ENCODE measurements around the gene NDUFS4. TPM values are rescaled to one million over a fixed set of nuclear protein-coding genes. Genes with fewer than 3 reads are reported as not detected.
"Not testable (repeated sequence)": the region's sequence is repeated elsewhere in the genome, so short reads cannot be mapped to it uniquely, and the experiment has no call there.

Gene NDUFS4
- total RNA-seq, 3 donors from 2014 or later (not counting 1 experiment from before 2014, with no cell fraction given): 22.4 to 33.1 (median 25.7) TPM

DNA sequence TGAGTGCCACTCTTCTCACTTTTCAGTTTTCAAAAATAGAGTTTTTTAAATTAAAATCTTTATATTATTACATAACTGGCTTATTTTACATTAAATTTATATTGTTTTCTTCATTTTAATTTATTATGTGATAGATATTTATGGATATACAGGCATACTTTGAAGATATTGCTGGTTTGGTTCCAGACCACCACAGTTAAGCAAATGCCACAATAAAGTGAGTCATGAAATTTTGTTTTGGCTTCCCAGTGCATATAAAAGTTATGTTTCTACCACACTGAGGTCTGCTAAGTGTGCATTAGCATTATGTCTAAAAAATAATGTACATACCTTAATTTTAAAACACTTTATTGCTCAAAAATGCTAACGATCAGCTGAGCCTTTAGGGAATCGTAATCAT is 47.4 kb downstream of the NDUFS4 start:
- Mint-ChIP-seq H3K27ac (no peak overlapping the region), H3K4me1 (peaks cover 4 to 16% of the 10 kb centered on the region in 2 donors), H3K4me3 (no peak overlapping the region), H3K36me3 (peaks cover 8% of the 10 kb centered on the region), H3K9me3 (no peaks in the 10 kb centered on the region), H3K27me3 (ENCODE audit: low read depth in 2 of 2) (no peaks in the 10 kb centered on the region)
- Histone ChIP-seq H3K27me3 (ENCODE audit: control insufficient read depth, insufficient read depth, low read length) (no peaks in the 10 kb centered on the region), H3K9me3 (ENCODE audit: control insufficient read depth, insufficient read depth, low read length) (no peaks in the 10 kb centered on the region), H3K36me3 (ENCODE audit: control insufficient read depth, insufficient read depth, low read length) (peaks cover 13% of the 10 kb centered on the region), H3K4me3 (ENCODE audit: low read length) (no peak overlapping the region), H3K27ac (ENCODE audit: low read length) (no peak overlapping the region), H3K4me1 (ENCODE audit: control insufficient read depth, insufficient read depth, low read length) (no peaks in the 10 kb centered on the region)
- intact Hi-C loops (cut with micrococcal nuclease): no loop called here
- DNase-seq (no peak), ATAC-seq (no peak)
- WGBS (ENCODE audit: insufficient coverage): no CpG with 5 or more reads among the region's 2 CpGs
- TF ChIP-seq CTCF (IDR thresholded peaks at IDR 0.05): no peak

DNA sequence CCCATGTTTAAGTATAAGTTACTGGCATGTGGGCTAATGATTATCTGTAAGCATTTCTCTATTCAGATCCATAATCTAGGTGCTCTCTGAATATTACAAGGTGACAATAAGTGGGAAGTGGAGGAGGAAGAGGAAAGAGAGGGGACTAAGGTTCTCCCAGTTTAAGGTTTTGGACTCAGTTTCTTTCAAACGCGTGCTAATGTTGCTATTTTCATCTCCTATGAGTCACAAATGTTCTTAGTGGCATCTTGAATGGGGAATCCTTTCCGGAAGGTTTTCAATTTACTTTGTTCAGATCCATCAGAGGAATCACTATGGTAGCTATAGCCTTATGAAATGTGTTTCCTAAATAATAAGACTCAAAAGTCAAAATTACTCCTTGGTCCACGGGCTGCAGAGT is 48.5 kb downstream of the NDUFS4 start:
- WGBS (ENCODE audit: insufficient coverage): 100% methylated on average over 4 of the region's 4 CpGs

GRCh38 chr5:53613061-53613460 is 52.6 kb downstream of the NDUFS4 start:
- ATAC-seq (no peak), DNase-seq (no peak)
- H3K27ac ChIP-seq (ENCODE audit: low read length): no peak overlapping the region
- 98% methylated on average over 2 of the region's 3 CpGs for WGBS (ENCODE audit: insufficient coverage)
- Mint-ChIP-seq H3K36me3 (peaks cover 8% of the 10 kb centered on the region), H3K9me3 (no peaks in the 10 kb centered on the region), H3K4me1 (peaks cover 10 to 16% of the 10 kb centered on the region in 2 donors), H3K27ac (no peak overlapping the region), H3K4me3 (no peak overlapping the region), H3K27me3 (ENCODE audit: low read depth in 2 of 2) (no peaks in the 10 kb centered on the region)
- H3K27me3 ChIP-seq (ENCODE audit: control insufficient read depth, insufficient read depth, low read length): no peaks in the 10 kb centered on the region
- H3K9me3 ChIP-seq (ENCODE audit: control insufficient read depth, insufficient read depth, low read length): no peaks in the 10 kb centered on the region
- H3K36me3 ChIP-seq (ENCODE audit: control insufficient read depth, insufficient read depth, low read length): no peaks in the 10 kb centered on the region
- no peak overlapping the region for H3K4me3 ChIP-seq (ENCODE audit: low read length)
- no peak for TF ChIP-seq CTCF (IDR thresholded peaks at IDR 0.05)
- no peaks in the 10 kb centered on the region for H3K4me1 ChIP-seq (ENCODE audit: control insufficient read depth, insufficient read depth, low read length)
- intact Hi-C loops (cut with micrococcal nuclease): no loop called here

More for the DNA sequence above, 48.5 kb downstream of the NDUFS4 start:
- ATAC-seq; DNase-seq; H3K4me3 Mint-ChIP-seq; intact Hi-C loops (cut with micrococcal nuclease); H3K9me3 Mint-ChIP-seq; H3K27me3 Mint-ChIP-seq (ENCODE audit: low read depth in 2 of 2); H3K4me1 ChIP-seq (ENCODE audit: control insufficient read depth, insufficient read depth, low read length); H3K27me3 ChIP-seq (ENCODE audit: control insufficient read depth, insufficient read depth, low read length); H3K27ac ChIP-seq (ENCODE audit: low read length); H3K4me3 ChIP-seq (ENCODE audit: low read length); H3K9me3 ChIP-seq (ENCODE audit: control insufficient read depth, insufficient read depth, low read length); H3K36me3 Mint-ChIP-seq: not testable (repeated sequence)
- H3K36me3 ChIP-seq (ENCODE audit: control insufficient read depth, insufficient read depth, low read length): peaks cover 13% of the 10 kb centered on the region
- Mint-ChIP-seq H3K4me1 (peaks cover 4 to 16% of the 10 kb centered on the region in 2 donors), H3K27ac (peak overlapping the region in 1 of 2 donors; percentile 2)

- Mint-ChIP-seq H3K4me1 (peaks cover 10 to 13% of the 10 kb centered on the region in 2 donors), H3K9me3 (no peaks in the 10 kb centered on the region), H3K27me3 (ENCODE audit: low read depth in 2 of 2) (no peaks in the 10 kb centered on the region), H3K27ac (no peak overlapping the region), H3K4me3 (no peak overlapping the region), H3K36me3 (peaks cover 5% of the 10 kb centered on the region)
- Histone ChIP-seq H3K4me3 (ENCODE audit: low read length) (no peak overlapping the region), H3K36me3 (ENCODE audit: control insufficient read depth, insufficient read depth, low read length) (no peaks in the 10 kb centered on the region), H3K27ac (ENCODE audit: low read length) (no peak overlapping the region), H3K27me3 (ENCODE audit: control insufficient read depth, insufficient read depth, low read length) (no peaks in the 10 kb centered on the region), H3K4me1 (ENCODE audit: control insufficient read depth, insufficient read depth, low read length) (no peaks in the 10 kb centered on the region), H3K9me3 (ENCODE audit: control insufficient read depth, insufficient read depth, low read length) (no peaks in the 10 kb centered on the region)
- intact Hi-C loops (cut with micrococcal nuclease): no loop called here
- ATAC-seq: no peak
- DNase-seq: no peak
- TF ChIP-seq CTCF (IDR thresholded peaks at IDR 0.05): no peak
Measured at GRCh38 chr5:53613536-53613935, 53.1 kb downstream of the NDUFS4 start.
